Left colon (tissue), 2 donors: ENCODE results near the gene FHOD3. TPM values are rescaled to one million over a fixed set of nuclear protein-coding genes. Genes with fewer than 3 reads are reported as not detected.

Source experiments
- ATAC-seq: fragments of 200-7000 bp; cut with Tn5 transposase; one replicate; pipeline ENCODE4 v1.9.1; 2020; ENCODE audit warnings: mild to moderate bottlenecking, moderate library complexity
- DNase-seq, 2 donors: peaks; one replicate each; pipeline ENCODE4 v3.0.0-alpha.2; 2020
- intact Hi-C, 2 donors: fragments of 100-400 bp; cut with DNase I in 1 of 2; cut with micrococcal nuclease in 1 of 2; formaldehyde crosslinking; loops; one replicate each; pipeline versions ENCODE4 v1.11.2 to v1.14.0; 2022; cut with DNase I, micrococcal nuclease
- total RNA-seq, 2 donors: library from RNA; stranded (reverse); fragmentation: NEBNext Ultra II Directional; extraction: Animal tissue kit (Norgen Biotek cat#: 25700); gene quantifications; one replicate each; pipeline ENCODE4 v1.2.1, GENCODE V29; 2021
- donor health status: DM: no; HTN: no; CAD: no.
- donor health status: DM: yes; HTN: yes; CAD: no.

FHOD3 gene
- total RNA-seq, 2 donors from 2014 or later, result 1.3 to 5.1 TPM

- intact Hi-C loops, result no loop called here
- ATAC-seq (no peak), DNase-seq (no peak)
Observed at GRCh38 chr18:36818652-36819051, 521.1 kb downstream of the FHOD3 start.

GRCh38 chr18:36819621-36820020, 522.1 kb downstream of the FHOD3 start:
- intact Hi-C loops, result no loop called here
- DNase-seq (no peak), ATAC-seq (no peak)

- no peak for DNase-seq
- intact Hi-C loops, result no loop called here
- no peak for ATAC-seq
Observed at GRCh38 chr18:36821681-36822080, 524.2 kb downstream of the FHOD3 start.

GRCh38 chr18:36825526-36825925, 528.0 kb downstream of the FHOD3 start:
- intact Hi-C loops, result no loop called here
- DNase-seq, result no peak
- ATAC-seq, result no peak

- intact Hi-C loops, result no loop called here
- no peak for ATAC-seq
- DNase-seq, result no peak
Observed at GRCh38 chr18:36826556-36826955, 529.0 kb downstream of the FHOD3 start.

GRCh38 chr18:36828157-36828629, 530.7 kb downstream of the FHOD3 start:
- DNase-seq (peak in 1 of 2 donors; percentile 40), ATAC-seq (peak; percentile 29)
- intact Hi-C loops, result no loop called here

GRCh38 chr18:36828630-36829361, 531.3 kb downstream of the FHOD3 start, which contains the start of the genes KIAA1328 and TPGS2:
KIAA1328 (plus strand) TSS chr18:36829127; CDS start chr18:36829139, 12 bp downstream.
TPGS2 (minus strand) TSS chr18:36829002; CDS start chr18:36828767, 235 bp downstream.
- intact Hi-C loops, result no loop called here
- DNase-seq (peak; percentile 83 to 89), ATAC-seq (peak; percentile 94)

Other genes with a start within 250 kb of the FHOD3 start
- 10 to 100 TPM; 32.3 to 32.5 TPM for gene RPRD1A, start 230.2 kb upstream of the FHOD3 start, total RNA-seq
- gene SLC39A6, start 168.4 kb upstream of the FHOD3 start, total RNA-seq, result 10 to 100 TPM; 11.0 to 11.4 TPM
- 10 to 100 TPM; 36.3 to 39.9 TPM for gene ELP2, start 167.8 kb upstream of the FHOD3 start, total RNA-seq
- 1 to 10 TPM; 5.6 to 5.7 TPM for gene MOCOS, start 110.2 kb upstream of the FHOD3 start, total RNA-seq